Measurements from ENCODE around the gene FAM219B. TPM values are rescaled to one million over a fixed set of nuclear protein-coding genes. Genes with fewer than 3 reads are reported as not detected.

FAM219B gene
- total RNA-seq, 1 experiment from 2014 or later, result 64.3 TPM

- Histone ChIP-seq H4K20me1 (ENCODE audit: insufficient read depth) (no peaks in the 10 kb centered on the region), H3K9ac (ENCODE audit: low read length) (no peak overlapping the region), H3K4me3 (replicated peaks in 1 of 2; ENCODE audit: low read depth in 1 of 2, low read length in 2 of 2) (no peak overlapping the region), H2AFZ (ENCODE audit: low read depth, low read length, poor library complexity, severe bottlenecking) (no peak overlapping the region), H3K27ac (ENCODE audit: low read depth, low read length) (no peak overlapping the region), H3K79me2 (ENCODE audit: insufficient read depth, low read length) (0 out of 2 replicates have a peak, but pooled peaks cover 4% of the 10 kb centered on the region), H3K9me2 (ENCODE audit: insufficient read depth) (no peaks in the 10 kb centered on the region), H3K27me3 (ENCODE audit: insufficient read depth, low read length) (no peaks in the 10 kb centered on the region), H3K4me2 (ENCODE audit: low read length) (no peak overlapping the region), H3K4me1 (ENCODE audit: control insufficient read depth in 1 of 2, insufficient read depth in 2 of 2, low read length in 2 of 2) (no peaks in the 10 kb centered on the region), H3K9me3 (ENCODE audit: control insufficient read depth in 1 of 2, insufficient read depth in 1 of 2, low read depth in 1 of 2, low read length in 2 of 2) (no peaks in the 10 kb centered on the region), H3K36me3 (ENCODE audit: control insufficient read depth in 1 of 2, insufficient read depth in 2 of 2, low read length in 2 of 2) (peaks cover 34 to 49% of the 10 kb centered on the region in 2 experiments; a peak in 3 of 4 replicates)
- no peak for DNase-seq (ENCODE audit: low read depth, low spot score)
- RAD21 ChIA-PET (ENCODE audit: low non-redundant PET in 1 of 2, low total read pairs in 2 of 2, uncharacterized antibody in 2 of 2, unreplicated experiment in 2 of 2), result no interaction called here
- CTCF ChIA-PET, result interaction anchor here (1.0 kb wide), 1 partner anchor 11 kb away, joined by 3 read pairs; the partner anchor contains the start of gene FAM219B
- ATAC-seq, result no peak; the same call in 1 of the 2 replicates
- intact Hi-C loops (cut with micrococcal nuclease), result no loop called here
- POLR2A ChIA-PET, result interaction anchor here (0.8 kb wide), 1 partner anchor 11 kb away, joined by 3 read pairs; the partner anchor contains the start of gene FAM219B
- TF ChIP-seq ELF1 (IDR thresholded peaks at IDR 0.05; ENCODE audit: borderline replicate concordance, low read depth) (no peak), ZFX (IDR thresholded peaks at IDR 0.05) (no peak), POLR2AphosphoS5 (IDR thresholded peaks at IDR 0.05; ENCODE audit: low read depth, low read length) (no peak), ZNF274 (IDR thresholded peaks at IDR 0.05; ENCODE audit: low read depth, low read length) (no peak), CBX3 (IDR thresholded peaks at IDR 0.05; ENCODE audit: low read depth) (no peak), EZH2 (IDR thresholded peaks at IDR 0.05) (no peak), TCF7L2 (IDR thresholded peaks at IDR 0.05; ENCODE audit: borderline replicate concordance, extremely low read depth, insufficient read depth, insufficient read length) (no peak), POLR2A (IDR thresholded peaks at IDR 0.05; ENCODE audit: borderline replicate concordance, extremely low read depth, insufficient read depth, insufficient read length) (no peak), EGR1 (IDR thresholded peaks at IDR 0.05; ENCODE audit: low read depth) (no peak), REST (IDR thresholded peaks at IDR 0.05; ENCODE audit: low read depth) (no peak), CEBPB (IDR thresholded peaks at IDR 0.05; ENCODE audit: low read depth) (no peak), ZBTB33 (IDR thresholded peaks at IDR 0.05; ENCODE audit: extremely low read depth, insufficient replicate concordance, low read length) (no peak), RAD21 (IDR thresholded peaks at IDR 0.05; ENCODE audit: low read depth) (no peak), YY1 (IDR thresholded peaks at IDR 0.05; ENCODE audit: extremely low read depth, insufficient replicate concordance, low read depth, low read length) (no peak), JUND (IDR thresholded peaks at IDR 0.05) (no peak), EZH2phosphoT487 (IDR thresholded peaks at IDR 0.05; ENCODE audit: borderline replicate concordance) (no peak), FOSL1 (IDR thresholded peaks at IDR 0.05; ENCODE audit: low read depth) (no peak)
- TF ChIP-seq, protein P1, sequence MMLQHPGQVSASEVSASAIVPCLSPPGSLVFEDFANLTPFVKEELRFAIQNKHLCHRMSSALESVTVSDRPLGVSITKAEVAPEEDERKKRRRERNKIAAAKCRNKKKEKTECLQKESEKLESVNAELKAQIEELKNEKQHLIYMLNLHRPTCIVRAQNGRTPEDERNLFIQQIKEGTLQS (IDR thresholded peaks at IDR 0.05), result no peak
- TF ChIP-seq, protein P2, sequence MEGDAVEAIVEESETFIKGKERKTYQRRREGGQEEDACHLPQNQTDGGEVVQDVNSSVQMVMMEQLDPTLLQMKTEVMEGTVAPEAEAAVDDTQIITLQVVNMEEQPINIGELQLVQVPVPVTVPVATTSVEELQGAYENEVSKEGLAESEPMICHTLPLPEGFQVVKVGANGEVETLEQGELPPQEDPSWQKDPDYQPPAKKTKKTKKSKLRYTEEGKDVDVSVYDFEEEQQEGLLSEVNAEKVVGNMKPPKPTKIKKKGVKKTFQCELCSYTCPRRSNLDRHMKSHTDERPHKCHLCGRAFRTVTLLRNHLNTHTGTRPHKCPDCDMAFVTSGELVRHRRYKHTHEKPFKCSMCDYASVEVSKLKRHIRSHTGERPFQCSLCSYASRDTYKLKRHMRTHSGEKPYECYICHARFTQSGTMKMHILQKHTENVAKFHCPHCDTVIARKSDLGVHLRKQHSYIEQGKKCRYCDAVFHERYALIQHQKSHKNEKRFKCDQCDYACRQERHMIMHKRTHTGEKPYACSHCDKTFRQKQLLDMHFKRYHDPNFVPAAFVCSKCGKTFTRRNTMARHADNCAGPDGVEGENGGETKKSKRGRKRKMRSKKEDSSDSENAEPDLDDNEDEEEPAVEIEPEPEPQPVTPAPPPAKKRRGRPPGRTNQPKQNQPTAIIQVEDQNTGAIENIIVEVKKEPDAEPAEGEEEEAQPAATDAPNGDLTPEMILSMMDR (IDR thresholded peaks at IDR 0.05 in 2 of 3, conservative IDR thresholded peaks at IDR 0.05 in 1 of 3; ENCODE audit: borderline replicate concordance in 1 of 3, insufficient read depth in 1 of 3, low read depth in 2 of 3, low read length in 2 of 3), result no peak
- BruUV-seq (replicated peaks), result no TSS peak
Measured at GRCh38 chr15:74917676-74918075, 11.0 kb upstream of the FAM219B start.

Data from HCT116 (cell line).